Measurements from ENCODE around the gene DCLK2.

The DCLK2 gene

GRCh38 chr4:150055467-150055866 lies 22.8 kb upstream of the DCLK2 start:
- FAIRE-seq (no peak), DNase-seq (ENCODE audit: insufficient read length, low spot score) (no peak)
- no peak for TF ChIP-seq POLR2A (IDR thresholded peaks at IDR 0.05; ENCODE audit: low read depth, low read length)

DNA sequence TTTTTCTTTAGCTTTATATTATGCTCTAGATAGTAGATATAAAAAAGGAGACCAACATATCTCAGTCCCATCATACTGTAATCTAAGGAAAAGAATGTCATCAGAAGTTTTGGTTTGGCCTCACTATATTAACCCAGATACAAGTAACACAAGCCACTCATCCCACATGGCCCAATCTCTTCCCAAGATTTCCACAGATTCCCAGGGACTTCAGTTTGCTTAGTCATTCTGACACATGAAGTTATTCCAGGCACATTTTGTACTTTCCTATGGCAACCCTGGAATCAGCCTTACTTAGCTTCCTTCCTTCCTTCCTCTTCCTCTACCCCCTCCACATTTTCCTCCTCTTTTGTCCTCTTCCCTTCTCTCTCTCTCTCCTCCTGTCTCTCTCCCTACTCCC lies 21.7 kb upstream of the DCLK2 start:
- FAIRE-seq: no peak
- no peak for TF ChIP-seq POLR2A (IDR thresholded peaks at IDR 0.05; ENCODE audit: low read depth, low read length)
- no peak for DNase-seq (ENCODE audit: insufficient read length, low spot score)

DNA sequence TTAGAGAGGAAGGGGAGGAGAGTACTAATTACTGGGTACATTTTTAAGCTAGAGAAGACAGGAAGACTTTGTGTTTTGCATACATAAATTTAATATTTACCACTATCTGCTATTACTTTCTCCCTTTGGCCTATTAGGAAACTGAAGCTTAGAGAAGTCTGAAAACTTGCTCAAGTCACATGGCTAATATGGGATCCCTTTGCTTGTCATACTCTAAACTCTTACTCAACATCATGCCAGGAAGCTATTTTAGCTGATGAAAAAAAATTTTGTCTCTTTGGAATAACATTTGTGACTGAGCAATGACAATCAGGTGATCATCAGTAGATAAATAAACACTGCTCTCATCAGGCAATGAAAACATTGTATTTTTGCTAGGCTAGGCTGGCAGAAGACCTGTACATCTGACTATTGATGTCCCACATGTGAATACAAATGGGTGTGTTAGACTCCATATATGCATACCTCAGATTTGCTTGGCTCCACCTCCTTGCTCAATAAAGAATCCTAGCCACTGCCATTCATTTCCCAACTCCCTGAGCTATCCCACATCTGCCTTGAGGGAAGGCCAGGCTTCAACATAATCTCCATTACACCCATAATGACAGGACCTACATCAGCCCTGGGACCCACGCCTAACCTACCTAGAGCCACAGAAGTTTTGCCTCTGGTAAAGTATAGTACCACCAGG lies 17.0 kb upstream of the DCLK2 start:
- TF ChIP-seq POLR2A (IDR thresholded peaks at IDR 0.05; ENCODE audit: low read depth, low read length): no peak
- FAIRE-seq: no peak

DNA sequence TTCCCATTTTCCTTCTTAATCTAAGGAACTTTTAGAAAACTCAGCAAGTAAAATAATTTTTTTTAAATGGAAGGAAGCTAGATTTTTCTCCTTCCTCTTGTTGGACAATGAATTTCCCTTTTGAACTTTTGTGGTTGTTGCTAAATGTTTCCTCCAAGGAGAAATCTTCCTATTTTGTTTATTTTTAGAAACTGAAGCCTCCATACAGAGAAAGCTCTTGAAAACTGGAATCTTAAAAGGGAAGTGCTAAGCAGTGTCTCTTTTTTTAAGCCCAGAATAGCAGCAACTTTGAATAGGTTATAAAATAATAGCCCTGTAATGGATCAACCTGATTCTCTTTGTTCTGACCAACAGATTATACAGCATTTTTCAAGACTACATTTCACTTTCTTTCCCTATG lies 15.1 kb upstream of the DCLK2 start:
- TF ChIP-seq POLR2A (IDR thresholded peaks at IDR 0.05; ENCODE audit: low read depth, low read length): no peak
- FAIRE-seq: no peak
- DNase-seq (ENCODE audit: insufficient read length, low spot score): no peak

More for the DNA sequence above, 17.0 kb upstream of the DCLK2 start:
- DNase-seq (ENCODE audit: insufficient read length, low spot score): no peak

DNA sequence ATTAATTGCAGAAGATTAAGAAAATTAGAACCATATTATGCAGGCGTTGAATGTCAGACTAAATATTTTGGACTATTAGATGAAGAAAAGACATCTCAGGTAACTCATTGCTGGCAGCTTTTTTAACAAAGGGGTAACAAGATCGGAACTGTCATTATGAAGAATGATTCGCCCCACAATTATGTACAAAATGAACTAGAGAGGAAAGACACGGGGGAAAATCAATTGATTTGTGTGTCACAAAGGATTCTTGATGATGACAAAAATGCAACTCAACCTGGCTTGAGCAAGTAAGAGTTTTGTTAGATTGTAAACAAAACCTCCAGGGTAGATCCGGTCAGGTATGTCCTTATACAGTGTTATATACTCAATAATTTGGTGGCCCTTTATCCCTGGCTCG lies 12.5 kb upstream of the DCLK2 start:
- FAIRE-seq: no peak
- TF ChIP-seq POLR2A (IDR thresholded peaks at IDR 0.05; ENCODE audit: low read depth, low read length): no peak

GRCh38 chr4:150067859-150068258 lies 10.4 kb upstream of the DCLK2 start:
- no peak for DNase-seq (ENCODE audit: insufficient read length, low spot score)
- no peak for TF ChIP-seq POLR2A (IDR thresholded peaks at IDR 0.05; ENCODE audit: low read depth, low read length)
- FAIRE-seq: no peak

More for the DNA sequence above, 12.5 kb upstream of the DCLK2 start:
- DNase-seq (ENCODE audit: insufficient read length, low spot score): no peak

- TF ChIP-seq POLR2A (IDR thresholded peaks at IDR 0.05; ENCODE audit: low read depth, low read length): no peak
- FAIRE-seq: no peak
Measured at GRCh38 chr4:150068300-150068960, 9.8 kb upstream of the DCLK2 start.

GRCh38 chr4:150069353-150069752 lies 8.9 kb upstream of the DCLK2 start:
- TF ChIP-seq POLR2A (IDR thresholded peaks at IDR 0.05; ENCODE audit: low read depth, low read length): no peak
- DNase-seq (ENCODE audit: insufficient read length, low spot score): no peak
- FAIRE-seq: no peak

More at GRCh38 chr4:150068300-150068960, 9.8 kb upstream of the DCLK2 start:
- no peak for DNase-seq (ENCODE audit: insufficient read length, low spot score)

DNA sequence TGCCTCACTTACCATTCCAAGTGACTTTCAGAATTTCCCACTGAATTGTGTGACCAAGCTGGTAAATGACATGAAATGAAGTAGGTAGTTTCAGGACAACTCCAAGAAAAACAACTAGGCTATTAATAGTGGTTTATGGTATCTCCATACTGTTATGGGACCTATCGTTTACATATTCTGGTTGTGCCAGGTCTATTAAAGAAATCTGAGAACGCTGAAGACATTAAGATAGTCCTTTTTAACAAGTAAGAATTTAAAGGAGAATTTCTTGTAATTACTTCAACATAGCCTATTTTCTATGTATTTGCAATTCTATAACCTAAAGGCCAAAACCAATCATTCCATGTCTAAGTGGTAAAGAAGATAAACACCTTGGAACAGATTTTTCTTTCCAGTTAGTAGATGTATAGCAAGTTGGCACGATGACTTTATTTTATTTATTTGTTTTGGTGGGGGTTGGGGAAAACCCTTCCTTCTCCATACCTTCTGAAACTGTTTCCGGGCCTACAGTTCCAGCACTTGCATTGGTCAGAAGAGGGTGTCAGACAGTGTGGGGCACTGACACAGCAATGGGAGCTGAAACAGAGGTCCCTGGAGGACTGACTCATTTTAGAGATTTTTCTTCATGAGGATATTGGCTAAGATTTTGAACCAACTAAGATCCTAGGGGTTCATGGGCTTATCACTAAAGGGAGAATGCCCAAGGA lies 7.6 kb upstream of the DCLK2 start:
- no peak for TF ChIP-seq POLR2A (IDR thresholded peaks at IDR 0.05; ENCODE audit: low read depth, low read length)
- DNase-seq (ENCODE audit: insufficient read length, low spot score): no peak
- no peak for FAIRE-seq

GRCh38 chr4:150072471-150072870 lies 5.8 kb upstream of the DCLK2 start:
- no peak for FAIRE-seq
- no peak for TF ChIP-seq POLR2A (IDR thresholded peaks at IDR 0.05; ENCODE audit: low read depth, low read length)
- no peak for DNase-seq (ENCODE audit: insufficient read length, low spot score)

GRCh38 chr4:150072906-150073714 lies 5.1 kb upstream of the DCLK2 start:
- no peak for DNase-seq (ENCODE audit: insufficient read length, low spot score)
- TF ChIP-seq POLR2A (IDR thresholded peaks at IDR 0.05; ENCODE audit: low read depth, low read length): no peak
- no peak for FAIRE-seq

- DNase-seq (ENCODE audit: insufficient read length, low spot score) (no peak), FAIRE-seq (no peak)
- TF ChIP-seq POLR2A (IDR thresholded peaks at IDR 0.05; ENCODE audit: low read depth, low read length): no peak
Measured at GRCh38 chr4:150074064-150074463, 4.2 kb upstream of the DCLK2 start.

GRCh38 chr4:150078579-150079080 lies 385 bp downstream of the DCLK2 start:
- DNase-seq (ENCODE audit: insufficient read length, low spot score): peak; percentile 40
- FAIRE-seq: no peak
- TF ChIP-seq POLR2A (IDR thresholded peaks at IDR 0.05; ENCODE audit: low read depth, low read length): no peak
